K562 (cell line): Measurements from ENCODE around the gene SAMD8. TPM values are rescaled to one million over a fixed set of nuclear protein-coding genes. Genes with fewer than 3 reads are reported as not detected.

ENCODE experiments used
- ELF1 ChIP-seq: fragments of 200-800 bp; sonication (Bioruptor generic); IDR thresholded peaks from 2 replicates; pipeline ENCODE4 v1.6.1; 2016; ENCODE audit warnings: missing genetic modification characterization, missing compliant biosample characterization
- ELK3 ChIP-seq: fragments of 450-650 bp; formaldehyde crosslinking; IDR thresholded peaks from 2 replicates; pipeline ENCODE4 v1.4.0; 2020; ENCODE audit warnings: mild to moderate bottlenecking
- ESRRA ChIP-seq: fragments of 450-650 bp; IDR thresholded peaks from 2 replicates; pipeline ENCODE4 v1.6.1; 2014; ENCODE audit warnings: low read depth, mild to moderate bottlenecking, moderate library complexity, borderline replicate concordance
- GABPA ChIP-seq: fragments of 200-800 bp; sonication (Bioruptor generic); conservative IDR thresholded peaks from 2 replicates; pipeline ENCODE4 v1.6.1; 2016; ENCODE audit warnings: low read depth, missing genetic modification characterization, missing compliant biosample characterization
- HMGN3 ChIP-seq: IDR thresholded peaks from 2 replicates; pipeline ENCODE4 v1.6.1; 2011; ENCODE audit warnings: borderline replicate concordance, low read depth, mild to moderate bottlenecking, mixed read lengths, low read length; ENCODE audit not compliant: insufficient read length; ENCODE audit errors: extremely low read depth
- MTA3 ChIP-seq: fragments of 450-650 bp; formaldehyde crosslinking; IDR thresholded peaks from 2 replicates; pipeline ENCODE4 v1.6.1; 2017; ENCODE audit warnings: mild to moderate bottlenecking, borderline replicate concordance
- NR2C1 ChIP-seq, 2 experiments: fragments of 450-650 bp; IDR thresholded peaks; 2 replicates each; pipeline ENCODE4 v1.6.1; 2017; ENCODE audit warnings: mild to moderate bottlenecking in 2 of 2, antibody characterized with exemption in 1 of 2, inconsistent platforms in 1 of 2, missing compliant biosample characterization in 1 of 2, missing genetic modification characterization in 1 of 2
- SOX6 ChIP-seq: fragments of 450-650 bp; IDR thresholded peaks from 2 replicates; pipeline ENCODE4 v1.6.1; 2014; ENCODE audit warnings: mild to moderate bottlenecking
- STAG1 ChIP-seq: sonication (generic); formaldehyde crosslinking; IDR thresholded peaks from 2 replicates; pipeline ENCODE4 v1.5.0; 2020; ENCODE audit warnings: missing genetic modification reagents, borderline replicate concordance
- ZFP91 ChIP-seq: sonication (generic); formaldehyde crosslinking; IDR thresholded peaks from 2 replicates; pipeline ENCODE4 v1.8.0; 2022; ENCODE audit warnings: mild to moderate bottlenecking, missing genetic modification reagents
- ZKSCAN3 ChIP-seq: fragments of 250-450 bp; sonication (Bioruptor Pico); IDR thresholded peaks from 2 replicates; pipeline ENCODE4 v1.4.0; 2020
- ZNF12 ChIP-seq: sonication (generic); formaldehyde crosslinking; IDR thresholded peaks from 2 replicates; pipeline ENCODE4 v1.4.0; 2020; ENCODE audit warnings: mild to moderate bottlenecking, missing genetic modification reagents
- ZNF324 ChIP-seq: fragments of 250-450 bp; sonication (Bioruptor Pico); IDR thresholded peaks from 2 replicates; pipeline ENCODE4 v1.4.0; 2020; ENCODE audit warnings: mild to moderate bottlenecking
- polyA plus RNA-seq, 8 experiments: library from polyadenylated mRNA; depleted of rRNA in 4 of 8; stranded (reverse) in 5 of 8; unstranded in 3 of 8; fragments of >200 nt; fragmentation: Nextera tagmentation in 2 of 8; fragmentation: Illumina TruSeq in 1 of 8; extraction: Ambion mirVana in 2 of 8; extraction: Trizol in 1 of 8; gene quantifications; 2 replicates each; pipeline versions ENCODE4 v1.2.1 to v1.2.3, GENCODE V29; 2011 to 2014; ENCODE audit warnings: inconsistent platforms in 1 of 8, missing spikeins in 1 of 8
- total RNA-seq, 7 experiments: library from RNA; depleted of rRNA in 6 of 7; stranded (reverse); fragments of >200 nt in 6 of 7; fragmentation: Illumina TruSeq in 2 of 7; extraction: Trizol in 2 of 7; gene quantifications; 2 replicates each; pipeline versions ENCODE4 v1.2.1 to v1.2.3, GENCODE V29; 2011 to 2021; ENCODE audit warnings: low replicate concordance in 1 of 7

Gene SAMD8
- total and polyA plus RNA-seq, 9 of the 15 experiments (the other 6 are each of a cell fraction or from before 2014, with no cell fraction given), result 2.7 to 16.1 (median 6.2) TPM

- TF ChIP-seq ZFP91 (no peak), ESRRA (peak; percentile 38; the same call in 1 of the 2 replicates), GABPA (tag) (peak; percentile 39), ELK3 (no peak), SOX6 (peak; percentile 50; the same call in 1 of the 2 replicates), ELF1 (tag) (0 out of 2 replicates have a peak, but pooled peaks have one; percentile 18), HMGN3 (no peak), STAG1 (CRISPR knock-in tag) (no peak), NR2C1 (IDR thresholded peaks at IDR 0.05) (no peak), NR2C1 (tag; IDR thresholded peaks at IDR 0.05) (0 out of 2 replicates have a peak, but pooled peaks have one; percentile 22), ZNF324 (CRISPR knock-in tag) (no peak), ZKSCAN3 (no peak), MTA3 (no peak), ZNF12 (CRISPR knock-in tag) (no peak)
Observed at GRCh38 chr10:75165684-75166622, 54.5 kb downstream of the SAMD8 start (continued).
